CD4-positive, CD25-positive, alpha-beta regulatory T cell (primary cell): ENCODE measurements around the gene BMP7. TPM values are rescaled to one million over a fixed set of nuclear protein-coding genes. Genes with fewer than 3 reads are reported as not detected.

Experiments
- ATAC-seq, 2 donors: fragments of 150-1000 bp; cut with Tn5 transposase; one replicate each; pipeline ENCODE4 v1.10.0; 2021; ENCODE audit warnings: low read depth in 2 of 2, moderate number of reproducible peaks in 2 of 2, moderate library complexity in 1 of 2
- DNase-seq, 3 donors: peaks; one replicate each; pipeline versions ENCODE4 v3.0.0 to v3.0.0-alpha.2; 2012 to 2022; ENCODE audit warnings: mixed read lengths in 1 of 3
- H3K27ac ChIP-seq: one replicate; pipeline ENCODE4 v1.7.0; 2013; ENCODE audit warnings: mild to moderate bottlenecking, low read length; ENCODE audit not compliant: insufficient read depth, poor library complexity, severe bottlenecking
- H3K27me3 ChIP-seq: one replicate; pipeline ENCODE4 v1.7.0; 2013; ENCODE audit warnings: low read length; ENCODE audit not compliant: control insufficient read depth, insufficient read depth
- H3K36me3 ChIP-seq: one replicate; pipeline ENCODE4 v1.7.0; 2013; ENCODE audit warnings: mild to moderate bottlenecking, low read length, moderate library complexity; ENCODE audit not compliant: control insufficient read depth, insufficient read depth
- H3K4me1 ChIP-seq: 2 replicates; pipeline ENCODE4 v1.7.0; 2013; ENCODE audit warnings: mild to moderate bottlenecking, low read length; ENCODE audit not compliant: insufficient read depth, control insufficient read depth, poor library complexity, severe bottlenecking
- H3K4me3 ChIP-seq: one replicate; pipeline ENCODE4 v1.7.0; 2013; ENCODE audit warnings: low read depth, mild to moderate bottlenecking, low read length, moderate library complexity
- H3K9me3 ChIP-seq, 2 experiments: 1 replicate in 1 of 2; 2 replicates in 1 of 2; pipeline ENCODE4 v1.7.0; 2013; ENCODE audit warnings: low read length in 2 of 2, mild to moderate bottlenecking in 1 of 2, moderate library complexity in 1 of 2; ENCODE audit not compliant: control insufficient read depth in 2 of 2
- H3K27ac Mint-ChIP-seq, 3 donors: one replicate each; pipeline ENCODE4 v1.8.0; 2020 to 2022; ENCODE audit warnings: mild to moderate bottlenecking in 3 of 3, mixed read lengths in 3 of 3, moderate library complexity in 2 of 3
- H3K27me3 Mint-ChIP-seq: one replicate; pipeline ENCODE4 v1.8.0; 2022; ENCODE audit warnings: mild to moderate bottlenecking, mixed read lengths
- H3K36me3 Mint-ChIP-seq: one replicate; pipeline ENCODE4 v1.8.0; 2020; ENCODE audit warnings: mixed read lengths
- H3K4me1 Mint-ChIP-seq, 4 donors: one replicate each; pipeline ENCODE4 v1.8.0; 2020 to 2022; ENCODE audit warnings: mixed read lengths in 4 of 4, mild to moderate bottlenecking in 1 of 4
- H3K4me3 Mint-ChIP-seq, 4 donors: one replicate each; pipeline ENCODE4 v1.8.0; 2020 to 2022; ENCODE audit warnings: mild to moderate bottlenecking in 4 of 4, mixed read lengths in 4 of 4, moderate library complexity in 3 of 4
- H3K9me3 Mint-ChIP-seq, 7 donors: one replicate each; pipeline ENCODE4 v1.8.0; 2020 to 2022; ENCODE audit warnings: mixed read lengths in 7 of 7, mild to moderate bottlenecking in 3 of 7, moderate library complexity in 2 of 7
- polyA plus RNA-seq, 4 donors: library from polyadenylated mRNA; unstranded; fragments of 300-500 nt; fragmentation: Illumina TruSeq; gene quantifications; one replicate each; pipeline ENCODE4 v1.2.3, GENCODE V29; 2021
- total RNA-seq: library from RNA; stranded (reverse); gene quantifications from one replicate; pipeline ENCODE4 v1.2.3, GENCODE V29; 2022

The BMP7 gene
- total and polyA plus RNA-seq, 5 donors from 2014 or later: not detected

- DNase-seq: no peak
- Mint-ChIP-seq H3K36me3 (no peaks in the 10 kb centered on the region), H3K4me1 (no peaks in the 10 kb centered on the region), H3K4me3 (peak overlapping the region in 1 of 4 donors; percentile 10), H3K27ac (no peak overlapping the region), H3K9me3 (no peaks in the 10 kb centered on the region), H3K27me3 (peaks cover 37% of the 10 kb centered on the region)
- Histone ChIP-seq H3K36me3 (no peaks in the 10 kb centered on the region), H3K27me3 (peaks cover 1% of the 10 kb centered on the region), H3K9me3 (no peaks in the 10 kb centered on the region), H3K4me1 (no peaks in the 10 kb centered on the region), H3K27ac (no peak overlapping the region), H3K4me3 (no peak overlapping the region)
- no peak for ATAC-seq
These were observed 25.3 kb upstream of the BMP7 start for GRCh38 chr20:57291694-57292093.

- Mint-ChIP-seq H3K4me3 (no peak overlapping the region), H3K27me3 (peaks cover 37% of the 10 kb centered on the region), H3K36me3 (no peaks in the 10 kb centered on the region), H3K4me1 (no peaks in the 10 kb centered on the region), H3K9me3 (no peaks in the 10 kb centered on the region), H3K27ac (no peak overlapping the region)
- Histone ChIP-seq H3K27ac (no peak overlapping the region), H3K27me3 (peaks cover 2% of the 10 kb centered on the region), H3K4me1 (no peaks in the 10 kb centered on the region), H3K4me3 (no peak overlapping the region), H3K9me3 (no peaks in the 10 kb centered on the region), H3K36me3 (no peaks in the 10 kb centered on the region)
- no peak for DNase-seq
- ATAC-seq: no peak
These were observed 24.6 kb upstream of the BMP7 start for GRCh38 chr20:57291003-57291402.

- H3K27ac Mint-ChIP-seq: no peak overlapping the region
- no peaks in the 10 kb centered on the region for H3K4me1 ChIP-seq
- H3K4me3 Mint-ChIP-seq: no peak overlapping the region
- no peaks in the 10 kb centered on the region for H3K4me1 Mint-ChIP-seq
- no peaks in the 10 kb centered on the region for H3K9me3 Mint-ChIP-seq
- no peak overlapping the region for H3K4me3 ChIP-seq
- H3K9me3 ChIP-seq: no peaks in the 10 kb centered on the region
- no peaks in the 10 kb centered on the region for H3K36me3 ChIP-seq
- H3K27me3 Mint-ChIP-seq: peaks cover 37% of the 10 kb centered on the region
- no peak overlapping the region for H3K27ac ChIP-seq
- H3K36me3 Mint-ChIP-seq: no peaks in the 10 kb centered on the region
- H3K27me3 ChIP-seq: peaks cover 2% of the 10 kb centered on the region
- DNase-seq (no peak), ATAC-seq (no peak)
These were observed 23.7 kb upstream of the BMP7 start for GRCh38 chr20:57290178-57290484.

- ATAC-seq (no peak), DNase-seq (no peak)
- no peak overlapping the region for H3K27ac ChIP-seq
These were observed 23.1 kb upstream of the BMP7 start for GRCh38 chr20:57289391-57290177.

DNA sequence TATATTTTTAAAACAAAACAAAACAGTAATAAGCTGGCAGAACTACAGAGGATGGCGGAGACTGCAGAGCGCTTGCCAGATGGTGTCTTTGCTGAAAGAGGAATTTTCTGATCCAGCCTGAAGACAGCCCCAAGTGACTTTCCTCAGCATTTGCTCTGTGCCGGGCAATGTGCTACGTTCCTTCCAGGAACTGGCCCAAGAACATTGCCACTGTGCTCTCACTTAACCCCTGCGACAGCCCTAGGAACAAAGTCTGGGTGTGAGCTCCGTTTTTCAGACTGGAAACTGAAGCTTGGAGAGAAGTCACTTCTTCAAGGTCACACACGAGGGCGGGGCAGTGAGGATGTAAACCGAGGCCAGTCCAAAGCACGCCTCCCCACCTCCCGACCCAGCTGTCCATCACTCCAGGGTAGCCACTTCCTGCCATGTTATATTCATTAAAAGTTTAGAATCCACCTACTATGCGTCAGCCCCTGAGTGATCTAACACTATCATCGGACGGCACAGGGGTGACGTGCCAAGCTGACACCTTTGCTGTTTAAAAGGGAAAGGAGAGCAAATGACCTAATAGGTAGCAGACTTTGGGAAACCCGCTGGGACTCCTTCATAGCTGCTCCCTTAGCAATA, 22.3 kb upstream of the BMP7 start:
- H3K36me3 Mint-ChIP-seq: no peaks in the 10 kb centered on the region
- H3K27ac Mint-ChIP-seq: peak overlapping the region in 1 of 3 donors; percentile 26
- Histone ChIP-seq H3K27me3 (peaks cover 2% of the 10 kb centered on the region), H3K36me3 (no peaks in the 10 kb centered on the region), H3K9me3 (no peaks in the 10 kb centered on the region), H3K27ac (no peak overlapping the region), H3K4me3 (no peak overlapping the region), H3K4me1 (no peaks in the 10 kb centered on the region)
- no peak for ATAC-seq
- H3K9me3 Mint-ChIP-seq: no peaks in the 10 kb centered on the region
- H3K4me1 Mint-ChIP-seq: no peaks in the 10 kb centered on the region
- peaks cover 41% of the 10 kb centered on the region for H3K27me3 Mint-ChIP-seq
- no peak overlapping the region for H3K4me3 Mint-ChIP-seq
- no peak for DNase-seq

More at GRCh38 chr20:57289391-57290177, 23.1 kb upstream of the BMP7 start:
- Mint-ChIP-seq H3K27ac (no peak overlapping the region), H3K9me3 (no peaks in the 10 kb centered on the region), H3K27me3 (peaks cover 37% of the 10 kb centered on the region), H3K4me1 (no peaks in the 10 kb centered on the region), H3K36me3 (no peaks in the 10 kb centered on the region), H3K4me3 (no peak overlapping the region)
- Histone ChIP-seq H3K27me3 (peaks cover 2% of the 10 kb centered on the region), H3K36me3 (no peaks in the 10 kb centered on the region), H3K4me3 (no peak overlapping the region), H3K9me3 (no peaks in the 10 kb centered on the region), H3K4me1 (no peaks in the 10 kb centered on the region)

GRCh38 chr20:57287901-57288300, 21.5 kb upstream of the BMP7 start:
- Histone ChIP-seq H3K27me3 (peaks cover 2% of the 10 kb centered on the region), H3K9me3 (no peaks in the 10 kb centered on the region), H3K36me3 (no peaks in the 10 kb centered on the region), H3K27ac (no peak overlapping the region), H3K4me1 (no peaks in the 10 kb centered on the region), H3K4me3 (no peak overlapping the region)
- H3K4me3 Mint-ChIP-seq: no peak overlapping the region
- no peaks in the 10 kb centered on the region for H3K4me1 Mint-ChIP-seq
- DNase-seq: no peak
- peaks cover 40% of the 10 kb centered on the region for H3K27me3 Mint-ChIP-seq
- H3K27ac Mint-ChIP-seq: no peak overlapping the region
- no peaks in the 10 kb centered on the region for H3K9me3 Mint-ChIP-seq
- no peak for ATAC-seq
- H3K36me3 Mint-ChIP-seq: no peaks in the 10 kb centered on the region

- Histone ChIP-seq H3K4me3 (no peak overlapping the region), H3K9me3 (no peaks in the 10 kb centered on the region), H3K4me1 (no peaks in the 10 kb centered on the region), H3K27ac (no peak overlapping the region), H3K27me3 (peaks cover 2% of the 10 kb centered on the region), H3K36me3 (no peaks in the 10 kb centered on the region)
- Mint-ChIP-seq H3K4me3 (no peak overlapping the region), H3K27ac (no peak overlapping the region), H3K4me1 (no peaks in the 10 kb centered on the region), H3K36me3 (no peaks in the 10 kb centered on the region), H3K9me3 (no peaks in the 10 kb centered on the region), H3K27me3 (peaks cover 40% of the 10 kb centered on the region)
- ATAC-seq: no peak
- DNase-seq: no peak
These were observed 20.8 kb upstream of the BMP7 start for GRCh38 chr20:57287007-57287880.
